Measurements from ENCODE around the gene TENM3. TPM values are rescaled to one million over a fixed set of nuclear protein-coding genes. Genes with fewer than 3 reads are reported as not detected.

The TENM3 gene
- total RNA-seq, 1 donor, result 24.2 TPM

DNA sequence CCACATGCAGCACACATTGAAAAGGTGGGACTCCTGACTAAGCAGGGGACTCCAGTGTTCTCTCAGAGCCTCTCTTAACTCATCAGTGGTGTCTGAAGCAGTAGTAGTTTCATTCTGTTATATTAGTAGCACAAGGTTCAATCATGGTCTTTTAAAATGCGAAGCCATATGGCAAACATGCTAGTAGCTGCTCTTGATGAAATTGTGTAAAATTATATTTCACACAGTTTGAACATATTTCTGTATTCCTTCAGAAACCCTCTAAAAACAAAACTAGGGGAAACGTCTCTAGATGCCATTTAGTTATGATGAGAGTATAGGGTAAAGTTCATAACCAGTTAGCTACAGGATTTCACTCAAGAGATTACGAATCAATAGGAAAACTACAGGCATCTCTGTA is 497.1 kb downstream of the TENM3 start:
- TF ChIP-seq CTCF (IDR thresholded peaks at IDR 0.05; ENCODE audit: insufficient read depth, low read depth, low read length), result no peak
- H3K4me3 ChIP-seq (ENCODE audit: low read depth, low read length), result no peak overlapping the region
- no peak for DNase-seq (ENCODE audit: low read depth)

DNA sequence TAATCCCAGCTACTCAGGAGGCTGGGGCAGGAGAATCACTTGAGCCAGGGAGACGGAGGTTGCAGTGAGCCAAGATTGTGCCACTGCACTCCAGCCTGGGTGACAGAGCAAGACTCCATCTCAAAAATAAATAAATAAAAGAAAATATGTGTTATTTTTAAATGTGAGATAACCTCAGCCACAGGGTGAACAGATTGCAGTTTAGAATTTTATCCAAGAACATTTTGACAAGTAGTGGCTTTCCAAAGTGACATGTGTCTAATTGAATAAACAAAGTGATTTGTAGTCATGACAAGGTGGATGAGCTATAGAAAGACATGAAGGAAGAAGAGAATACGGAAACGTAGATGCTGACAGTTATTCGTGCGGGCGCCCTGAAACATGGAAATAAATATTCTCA is 497.9 kb downstream of the TENM3 start:
- no peak for DNase-seq (ENCODE audit: low read depth)
- TF ChIP-seq CTCF (IDR thresholded peaks at IDR 0.05; ENCODE audit: insufficient read depth, low read depth, low read length), result no peak
- no peak overlapping the region for H3K4me3 ChIP-seq (ENCODE audit: low read depth, low read length)

- H3K4me3 ChIP-seq (ENCODE audit: low read depth, low read length), result no peak overlapping the region
- no peak for DNase-seq (ENCODE audit: low read depth)
- TF ChIP-seq CTCF (IDR thresholded peaks at IDR 0.05; ENCODE audit: insufficient read depth, low read depth, low read length), result no peak
Observed at GRCh38 chr4:182741914-182742313, 498.7 kb downstream of the TENM3 start.

GRCh38 chr4:182743815-182744214 is 500.6 kb downstream of the TENM3 start:
- DNase-seq (ENCODE audit: low read depth), result no peak
- TF ChIP-seq CTCF (IDR thresholded peaks at IDR 0.05; ENCODE audit: insufficient read depth, low read depth, low read length), result no peak
- no peak overlapping the region for H3K4me3 ChIP-seq (ENCODE audit: low read depth, low read length)

GRCh38 chr4:182745237-182745636 is 502.0 kb downstream of the TENM3 start:
- H3K4me3 ChIP-seq (ENCODE audit: low read depth, low read length), result no peak overlapping the region
- DNase-seq (ENCODE audit: low read depth), result peak; percentile 7
- TF ChIP-seq CTCF (IDR thresholded peaks at IDR 0.05; ENCODE audit: insufficient read depth, low read depth, low read length), result no peak

DNA sequence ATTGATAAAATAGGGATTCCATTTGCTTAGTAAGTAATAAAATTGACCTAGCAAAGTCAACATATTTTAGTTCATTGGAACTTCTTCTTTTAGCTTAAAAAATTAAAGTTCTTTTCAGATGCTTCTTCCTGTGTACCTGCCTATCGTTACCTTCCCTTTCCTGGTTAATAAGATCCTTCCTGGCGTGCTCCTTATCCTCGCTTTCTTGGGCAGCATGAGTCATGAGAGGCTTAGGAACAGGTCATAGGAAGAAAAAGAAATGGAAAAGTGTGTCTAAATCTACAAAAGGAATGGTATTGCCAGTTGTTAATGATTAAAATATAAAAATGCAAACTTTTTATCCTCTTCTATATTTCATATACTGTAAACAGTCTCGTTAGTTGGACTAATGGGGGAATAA is 503.7 kb downstream of the TENM3 start:
- no peak overlapping the region for H3K4me3 ChIP-seq (ENCODE audit: low read depth, low read length)
- DNase-seq (ENCODE audit: low read depth), result no peak
- no peak for TF ChIP-seq CTCF (IDR thresholded peaks at IDR 0.05; ENCODE audit: insufficient read depth, low read depth, low read length)

DNA sequence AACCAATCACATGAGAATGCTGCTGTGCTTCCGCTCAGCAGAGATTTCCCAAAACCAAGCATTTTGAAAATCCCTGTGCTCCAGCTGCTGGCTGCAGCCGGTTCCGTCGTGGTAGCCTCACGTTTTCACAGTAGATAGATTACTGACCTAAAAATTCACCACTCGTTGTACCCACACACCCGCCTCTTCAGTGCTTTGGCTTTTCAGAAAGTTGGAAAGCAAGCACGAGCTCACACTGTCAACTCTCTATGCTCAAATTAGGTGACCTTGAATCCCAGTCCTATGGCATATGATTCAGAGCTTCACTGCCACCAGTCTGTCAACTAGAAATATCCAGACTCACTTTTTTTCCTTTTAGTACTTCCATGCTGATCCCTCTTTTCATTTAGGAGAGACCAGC is 505.1 kb downstream of the TENM3 start:
- no peak for DNase-seq (ENCODE audit: low read depth)
- no peak overlapping the region for H3K4me3 ChIP-seq (ENCODE audit: low read depth, low read length)
- TF ChIP-seq CTCF (IDR thresholded peaks at IDR 0.05; ENCODE audit: insufficient read depth, low read depth, low read length), result no peak
